Thoracic aorta (tissue), 2 donors: ENCODE data around the gene RAB12. TPM values are rescaled to one million over a fixed set of nuclear protein-coding genes. Genes with fewer than 3 reads are reported as not detected.
A peak's percentile ranks its signal among the peaks of the same experiment; 100 is the strongest.

ENCODE experiments used
- ATAC-seq: fragments of 150-250 bp; one replicate; pipeline ENCODE4 v1.8.0; 2017; ENCODE audit warnings: low read depth; ENCODE audit not compliant: insufficient number of reproducible peaks, low FRiP score
- DNase-seq: peaks from one replicate; pipeline ENCODE4 v3.0.0-alpha.2; 2020; ENCODE audit warnings: low spot score
- H3K27ac ChIP-seq, 2 donors: fragments of 200-600 bp; sonication (generic); 1 replicate in 1 of 2; 2 replicates in 1 of 2; pipeline ENCODE4 v1.5.1; 2016; ENCODE audit warnings: mild to moderate bottlenecking in 2 of 2, moderate library complexity in 2 of 2
- H3K27me3 ChIP-seq: fragments of 200-600 bp; sonication (generic); replicated peaks from 2 replicates; pipeline ENCODE4 v1.6.0; 2016; ENCODE audit warnings: mild to moderate bottlenecking; ENCODE audit not compliant: insufficient read depth
- H3K36me3 ChIP-seq: fragments of 200-600 bp; sonication (generic); one replicate; pipeline ENCODE4 v1.5.1; 2016
- H3K4me1 ChIP-seq, 2 donors: fragments of 200-600 bp; sonication (generic); 1 replicate in 1 of 2; 2 replicates in 1 of 2; pipeline versions ENCODE4 v1.5.1 to v1.6.0; 2016; ENCODE audit warnings: low read depth in 2 of 2, mild to moderate bottlenecking in 1 of 2; ENCODE audit not compliant: control insufficient read depth in 1 of 2
- H3K4me3 ChIP-seq: fragments of 200-600 bp; sonication (generic); 2 replicates; pipeline ENCODE4 v1.5.1; 2016; ENCODE audit warnings: mild to moderate bottlenecking
- H3K9me3 ChIP-seq: fragments of 200-600 bp; sonication (generic); 2 replicates; pipeline ENCODE4 v1.5.1; 2016
- CTCF ChIP-seq: fragments of 200-600 bp; sonication (generic); IDR thresholded peaks from one replicate; pipeline ENCODE4 v1.5.1; 2019; ENCODE audit warnings: antibody characterized with exemption
- total RNA-seq, 2 donors: library from RNA; depleted of rRNA; stranded (reverse); fragments of >200 nt; gene quantifications; one replicate each; pipeline versions ENCODE4 v1.1.0 to v1.2.3, GENCODE V29; 2016

RAB12 gene
- total RNA-seq, 2 donors from 2014 or later, result 40.1 to 55.0 TPM

DNA sequence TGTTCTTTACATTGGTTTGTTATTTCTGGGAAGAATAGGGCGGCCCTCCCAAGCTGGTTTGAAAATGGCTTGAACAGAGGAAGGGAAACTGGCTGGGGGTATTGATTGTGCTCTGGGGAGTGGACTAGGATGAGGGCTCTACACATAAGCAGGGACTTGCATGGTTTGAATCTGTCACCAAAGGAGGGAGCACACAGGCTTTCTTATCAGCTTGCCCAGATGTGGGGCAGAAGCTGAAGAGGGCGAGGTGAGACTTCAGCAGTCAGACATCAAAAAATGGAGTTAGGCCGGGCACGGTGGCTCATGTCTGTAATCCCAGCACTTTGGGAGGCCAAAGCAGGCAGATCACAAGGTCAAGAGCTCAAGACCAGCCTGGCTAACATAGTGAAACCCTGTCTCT, 7.2 kb upstream of the RAB12 start:
- no peak for ATAC-seq
- no peak overlapping the region for H3K4me3 ChIP-seq
- no peak for TF ChIP-seq CTCF
- H3K9me3 ChIP-seq, result no peaks in the 10 kb centered on the region
- no peaks in the 10 kb centered on the region for H3K36me3 ChIP-seq
- no peak for DNase-seq
- H3K4me1 ChIP-seq, result no peaks in the 10 kb centered on the region
- no peak overlapping the region for H3K27ac ChIP-seq
- H3K27me3 ChIP-seq, result no peaks in the 10 kb centered on the region

DNA sequence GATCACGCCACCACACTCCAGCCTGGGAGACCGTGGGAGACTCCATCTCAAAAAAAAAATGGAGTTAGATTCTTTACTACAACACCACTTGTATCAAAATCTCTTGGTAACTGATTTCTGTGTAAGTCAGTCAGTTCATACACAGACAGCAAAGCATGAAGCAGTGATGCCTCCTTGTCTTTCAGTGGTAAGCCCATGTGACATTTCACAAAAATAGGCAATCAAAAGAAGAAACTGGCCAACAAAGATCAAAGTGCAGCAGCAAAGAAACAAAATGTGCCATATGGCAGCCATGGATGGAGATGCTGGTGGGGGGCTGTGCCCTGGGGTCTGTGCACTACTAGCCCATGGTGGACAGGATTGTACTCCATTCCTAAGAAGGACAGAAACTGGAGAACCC, 6.7 kb upstream of the RAB12 start:
- H3K27me3 ChIP-seq, result no peaks in the 10 kb centered on the region
- H3K9me3 ChIP-seq, result no peaks in the 10 kb centered on the region
- H3K4me3 ChIP-seq, result no peak overlapping the region
- H3K4me1 ChIP-seq, result peaks cover 0 to 2% of the 10 kb centered on the region in 2 donors
- H3K36me3 ChIP-seq, result no peaks in the 10 kb centered on the region
- no peak for DNase-seq
- no peak overlapping the region for H3K27ac ChIP-seq
- no peak for ATAC-seq
- TF ChIP-seq CTCF, result no peak

DNA sequence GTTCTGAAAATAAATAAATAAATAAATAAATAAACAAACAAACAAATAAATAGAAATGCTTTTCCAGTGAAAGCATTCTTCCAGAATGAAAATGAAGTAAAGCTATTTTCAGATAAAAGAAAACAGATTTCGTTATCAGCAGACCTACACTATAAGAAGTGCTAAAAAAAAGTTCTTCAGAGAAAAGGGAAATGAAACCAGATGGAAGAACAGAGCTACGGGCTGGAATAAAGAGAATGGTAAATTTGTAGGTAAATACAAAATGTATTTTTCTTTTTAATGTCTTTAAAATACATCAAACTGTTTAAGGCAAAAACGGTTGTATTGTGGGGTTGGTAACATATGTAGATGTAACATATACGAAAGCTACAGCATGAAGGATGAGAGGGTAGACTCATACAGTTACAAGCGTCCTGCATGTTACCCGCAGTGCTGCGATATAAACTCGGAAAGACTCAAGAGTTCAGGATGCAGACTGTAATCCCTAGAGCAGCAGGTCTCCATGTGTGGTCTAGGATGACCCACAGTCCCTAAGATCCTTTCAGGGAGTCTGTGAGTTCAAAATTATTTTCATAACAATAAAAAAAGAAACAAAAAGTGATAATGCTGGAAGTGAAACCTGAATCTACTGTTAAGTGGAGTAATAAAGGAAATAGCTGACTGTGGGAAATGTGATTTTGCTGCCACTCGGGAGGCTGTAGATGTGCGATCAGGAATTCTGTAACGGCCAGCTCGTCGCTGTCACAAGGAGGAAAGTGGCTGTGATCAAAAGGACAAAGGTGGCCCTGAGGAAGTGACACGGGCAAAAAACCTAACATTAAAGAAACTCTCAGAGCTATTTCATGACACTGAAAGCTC, 5.3 kb upstream of the RAB12 start:
- Histone ChIP-seq H3K36me3 (no peaks in the 10 kb centered on the region), H3K9me3 (no peaks in the 10 kb centered on the region), H3K27me3 (no peaks in the 10 kb centered on the region), H3K4me1 (peaks cover 0 to 12% of the 10 kb centered on the region in 2 donors), H3K4me3 (peak overlapping the region; percentile 16), H3K27ac (no peak overlapping the region)
- ATAC-seq, result no peak
- no peak for DNase-seq
- TF ChIP-seq CTCF, result no peak

GRCh38 chr18:8605974-8606373, 3.3 kb upstream of the RAB12 start:
- ATAC-seq (no peak), DNase-seq (no peak)
- Histone ChIP-seq H3K36me3 (no peaks in the 10 kb centered on the region), H3K27ac (no peak overlapping the region), H3K27me3 (no peaks in the 10 kb centered on the region), H3K4me3 (no peak overlapping the region), H3K9me3 (no peaks in the 10 kb centered on the region), H3K4me1 (peaks cover 6 to 22% of the 10 kb centered on the region in 2 donors)
- no peak for TF ChIP-seq CTCF

GRCh38 chr18:8607776-8608742, 1.2 kb upstream of the RAB12 start:
- Histone ChIP-seq H3K9me3 (no peaks in the 10 kb centered on the region), H3K27me3 (no peaks in the 10 kb centered on the region), H3K4me3 (peak overlapping the region; percentile 96), H3K4me1 (peaks cover 25 to 40% of the 10 kb centered on the region in 2 donors), H3K27ac (peak overlapping the region; percentile 79), H3K36me3 (no peaks in the 10 kb centered on the region)
- TF ChIP-seq CTCF, result no peak
- DNase-seq (no peak), ATAC-seq (no peak)
